ENCODE results near the gene GLCE. TPM values are rescaled to one million over a fixed set of nuclear protein-coding genes. Genes with fewer than 3 reads are reported as not detected.

Gene GLCE
- total and polyA plus RNA-seq, 10 of the 15 experiments (the other 5 are each of a cell fraction or from before 2014, with no cell fraction given): 2.1 to 11.9 (median 2.9) TPM

DNA sequence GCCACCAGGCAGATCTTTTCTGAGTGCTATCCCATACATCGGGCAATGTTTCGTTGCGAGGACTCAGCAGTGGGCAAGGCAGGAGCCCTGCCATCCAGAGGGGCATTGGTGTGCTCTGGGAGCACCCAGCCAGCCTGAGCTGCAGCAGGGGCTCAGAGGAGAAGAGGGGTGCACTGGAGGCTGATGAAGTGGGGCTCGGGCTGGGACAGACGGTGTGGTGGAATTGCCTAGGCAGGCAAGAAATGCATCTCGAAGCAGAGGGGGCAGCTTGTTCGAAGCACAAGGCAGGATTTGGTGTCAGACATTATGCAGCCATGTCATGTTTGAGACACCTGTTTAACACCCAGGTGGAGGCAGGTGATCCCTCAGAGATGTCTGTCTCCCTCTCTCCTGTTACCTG lies 157.6 kb downstream of the GLCE start:
- Histone ChIP-seq H3K79me2 (ENCODE audit: control insufficient read depth, insufficient read depth, low read length) (no peaks in the 10 kb centered on the region), H3K27me3 (replicated peaks in 1 of 2; ENCODE audit: control insufficient read depth in 2 of 2, insufficient read depth in 2 of 2, low read length in 1 of 2) (0 out of 4 replicates have a peak, but pooled peaks cover 0 to 3% of the 10 kb centered on the region in 2 experiments), H3K27ac (ENCODE audit: control insufficient read depth, insufficient read depth) (no peak overlapping the region), H3K4me3 (no peak overlapping the region), H3K9me3 (replicated peaks; ENCODE audit: control insufficient read depth, insufficient read depth, low read length) (no peaks in the 10 kb centered on the region), H3K9ac (ENCODE audit: control insufficient read depth, insufficient read depth, low read length) (no peak overlapping the region), H2AFZ (ENCODE audit: control insufficient read depth, low read depth, low read length) (no peak overlapping the region), H3K4me2 (ENCODE audit: control insufficient read depth, insufficient read depth) (no peak overlapping the region), H4K20me1 (ENCODE audit: control insufficient read depth, insufficient read depth) (no peaks in the 10 kb centered on the region), H3K4me1 (ENCODE audit: control insufficient read depth, insufficient read depth, low read length) (no peaks in the 10 kb centered on the region), H3K36me3 (ENCODE audit: control insufficient read depth in 2 of 2, insufficient read depth in 2 of 2, low read length in 1 of 2) (no peaks in the 10 kb centered on the region)
- CTCF ChIA-PET: interaction anchor here (1.1 kb wide), 1 partner anchor 28 kb away, joined by 3 read pairs; no protein-coding TSS in a partner anchor
- FAIRE-seq: no peak
- 38% methylated on average over 7 of the region's 7 CpGs for WGBS (ENCODE audit: insufficient coverage, insufficient replicate concordance, low lambda C conversion rate, missing lambda C conversion rate)
- POLR2A ChIA-PET: no interaction called here
- intact Hi-C loops (cut with micrococcal nuclease; ENCODE audit: unreplicated experiment) (no loop called here), in situ Hi-C loops (cut with MboI) (no loop called here)
- no peak for TF ChIP-seq BACH1 (IDR thresholded peaks at IDR 0.05; ENCODE audit: borderline replicate concordance)
- no peak for TF ChIP-seq HCFC1 (IDR thresholded peaks at IDR 0.05; ENCODE audit: low read length)
- TF ChIP-seq NR2C2 (IDR thresholded peaks at IDR 0.05; ENCODE audit: borderline replicate concordance, control insufficient read depth, insufficient read length, low read depth): no peak
- TF ChIP-seq MYC (IDR thresholded peaks at IDR 0.05; ENCODE audit: insufficient read depth, insufficient read length, insufficient replicate concordance, low read length, severe bottlenecking): no peak
- TF ChIP-seq PAX8 (IDR thresholded peaks at IDR 0.05): no peak
- TF ChIP-seq, protein P1, sequence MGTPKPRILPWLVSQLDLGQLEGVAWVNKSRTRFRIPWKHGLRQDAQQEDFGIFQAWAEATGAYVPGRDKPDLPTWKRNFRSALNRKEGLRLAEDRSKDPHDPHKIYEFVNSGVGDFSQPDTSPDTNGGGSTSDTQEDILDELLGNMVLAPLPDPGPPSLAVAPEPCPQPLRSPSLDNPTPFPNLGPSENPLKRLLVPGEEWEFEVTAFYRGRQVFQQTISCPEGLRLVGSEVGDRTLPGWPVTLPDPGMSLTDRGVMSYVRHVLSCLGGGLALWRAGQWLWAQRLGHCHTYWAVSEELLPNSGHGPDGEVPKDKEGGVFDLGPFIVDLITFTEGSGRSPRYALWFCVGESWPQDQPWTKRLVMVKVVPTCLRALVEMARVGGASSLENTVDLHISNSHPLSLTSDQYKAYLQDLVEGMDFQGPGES (IDR thresholded peaks at IDR 0.05): no peak
- no peak for TF ChIP-seq RB1 (IDR thresholded peaks at IDR 0.05; ENCODE audit: borderline replicate concordance)
- no peak for TF ChIP-seq BHLHE40 (IDR thresholded peaks at IDR 0.05; ENCODE audit: borderline replicate concordance in 1 of 2, low read depth in 2 of 2, low read length in 1 of 2)
- TF ChIP-seq TARDBP (IDR thresholded peaks at IDR 0.05; ENCODE audit: borderline replicate concordance): no peak
- TF ChIP-seq JUNB (IDR thresholded peaks at IDR 0.05): no peak
- TF ChIP-seq KLF5 (IDR thresholded peaks at IDR 0.05; ENCODE audit: partially characterized antibody): no peak
- TF ChIP-seq YY1 (IDR thresholded peaks at IDR 0.05; ENCODE audit: low read depth, low read length): no peak
- TF ChIP-seq POU2F2 (IDR thresholded peaks at IDR 0.05; ENCODE audit: borderline replicate concordance, low read depth, low read length): no peak
- no peak for TF ChIP-seq STAT3 (IDR thresholded peaks at IDR 0.05; ENCODE audit: low read depth, low read length)
- TF ChIP-seq DPF2 (IDR thresholded peaks at IDR 0.05): no peak
- TF ChIP-seq, protein P2, sequence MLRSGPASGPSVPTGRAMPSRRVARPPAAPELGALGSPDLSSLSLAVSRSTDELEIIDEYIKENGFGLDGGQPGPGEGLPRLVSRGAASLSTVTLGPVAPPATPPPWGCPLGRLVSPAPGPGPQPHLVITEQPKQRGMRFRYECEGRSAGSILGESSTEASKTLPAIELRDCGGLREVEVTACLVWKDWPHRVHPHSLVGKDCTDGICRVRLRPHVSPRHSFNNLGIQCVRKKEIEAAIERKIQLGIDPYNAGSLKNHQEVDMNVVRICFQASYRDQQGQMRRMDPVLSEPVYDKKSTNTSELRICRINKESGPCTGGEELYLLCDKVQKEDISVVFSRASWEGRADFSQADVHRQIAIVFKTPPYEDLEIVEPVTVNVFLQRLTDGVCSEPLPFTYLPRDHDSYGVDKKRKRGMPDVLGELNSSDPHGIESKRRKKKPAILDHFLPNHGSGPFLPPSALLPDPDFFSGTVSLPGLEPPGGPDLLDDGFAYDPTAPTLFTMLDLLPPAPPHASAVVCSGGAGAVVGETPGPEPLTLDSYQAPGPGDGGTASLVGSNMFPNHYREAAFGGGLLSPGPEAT (IDR thresholded peaks at IDR 0.05; ENCODE audit: low read depth): no peak
- TF ChIP-seq SRF (IDR thresholded peaks at IDR 0.05; ENCODE audit: low read depth in 2 of 2, low read length in 2 of 2): no peak
- TF ChIP-seq CBX3 (IDR thresholded peaks at IDR 0.05; ENCODE audit: borderline replicate concordance, low read depth): no peak
- no peak for TF ChIP-seq RBBP5 (conservative IDR thresholded peaks at IDR 0.05)
- no peak for TF ChIP-seq TCF12 (IDR thresholded peaks at IDR 0.05; ENCODE audit: low read depth, low read length)
- SMC1A ChIA-PET (ENCODE audit: uncharacterized antibody, unreplicated experiment): no interaction called here
- no peak for DNase-seq (ENCODE audit: low read depth, low spot score)
- RAD21 ChIA-PET (ENCODE audit: unreplicated experiment): no interaction called here
- no peak for ATAC-seq
- no TSS peak for BruUV-seq (replicated peaks)

Data from GM12878 (cell line).